Large intestine (tissue), 3 donors: Measurements from ENCODE around the gene ICAM1. TPM values are rescaled to one million over a fixed set of nuclear protein-coding genes. Genes with fewer than 3 reads are reported as not detected.

Source experiments
- DNase-seq, 2 donors: peaks; one replicate each; pipeline versions ENCODE4 v3.0.0 to v3.0.0-alpha.2; 2013
- H3K27ac ChIP-seq: one replicate; pipeline ENCODE4 v1.5.1; 2013; ENCODE audit warnings: low read length
- H3K27me3 ChIP-seq: 2 replicates; pipeline ENCODE4 v1.6.1; 2013; ENCODE audit warnings: low read length; ENCODE audit not compliant: control insufficient read depth, insufficient read depth
- H3K36me3 ChIP-seq: 2 replicates; pipeline ENCODE4 v1.6.1; 2013; ENCODE audit warnings: low read length; ENCODE audit not compliant: control insufficient read depth, insufficient read depth
- H3K4me1 ChIP-seq: one replicate; pipeline ENCODE4 v1.6.1; 2013; ENCODE audit warnings: low read length; ENCODE audit not compliant: control insufficient read depth, insufficient read depth
- H3K4me3 ChIP-seq: one replicate; pipeline ENCODE4 v1.5.1; 2013; ENCODE audit warnings: low read length
- H3K9me3 ChIP-seq: one replicate; pipeline ENCODE4 v1.6.1; 2013; ENCODE audit warnings: mild to moderate bottlenecking, low read depth, low read length, moderate library complexity; ENCODE audit not compliant: control insufficient read depth
- WGBS: methylation state at CpG from one replicate; pipeline ENCODE4 v1.1.5; 2013; ENCODE audit warnings: low lambda C conversion rate; ENCODE audit not compliant: insufficient coverage; 5-methylcytosine and 5-hydroxymethylcytosine counted together
- polyA plus RNA-seq: library from polyadenylated mRNA; unstranded; fragments of 120-200 nt; gene quantifications from one replicate; pipeline ENCODE4 v1.2.1, GENCODE V29; 2013

ICAM1 gene
- polyA plus RNA-seq, 1 donor, result 14.8 TPM

DNA sequence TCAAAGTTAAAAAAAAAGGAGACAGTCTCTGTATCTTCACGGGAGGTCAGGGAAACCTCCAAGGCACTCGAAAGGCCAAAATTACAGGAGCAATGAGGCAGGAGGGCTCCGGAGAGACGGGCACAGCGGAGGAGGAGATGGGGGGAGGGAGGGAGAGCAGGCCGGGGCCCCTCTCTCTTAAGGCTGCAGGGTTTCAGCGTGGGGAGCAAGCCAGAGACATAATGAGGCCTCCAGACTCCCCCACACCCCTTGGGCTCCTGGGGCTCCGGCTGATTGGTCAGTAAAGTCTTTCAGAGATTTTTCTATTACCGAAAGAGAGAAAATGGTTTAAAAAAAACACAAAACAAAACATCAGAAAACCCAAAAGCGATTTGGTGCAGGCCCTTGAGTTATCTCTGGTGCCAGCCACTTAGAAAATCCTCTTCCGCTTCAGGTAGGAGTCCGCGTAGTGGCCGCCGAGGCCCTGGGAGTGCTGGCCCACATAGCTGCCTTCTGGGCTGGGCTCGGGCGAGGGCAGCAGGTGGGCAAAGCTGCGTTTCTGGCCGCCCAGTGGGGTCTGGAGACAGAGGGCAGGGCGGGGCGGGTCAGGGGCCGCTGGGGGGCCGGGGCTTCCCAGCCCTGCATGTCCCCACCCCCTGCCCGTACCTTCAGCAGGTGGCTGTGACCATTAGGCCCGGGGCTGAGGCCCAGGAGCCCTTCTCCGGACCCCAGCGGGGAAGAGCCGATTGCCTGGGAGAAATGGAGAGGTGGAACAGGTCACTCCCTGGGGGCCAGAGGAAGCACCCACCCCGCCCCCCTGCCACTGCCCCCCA is 46.3 kb downstream of the ICAM1 start:
- H3K4me3 ChIP-seq, result no peak overlapping the region
- no peak overlapping the region for H3K27ac ChIP-seq
- 86% methylated on average over 3 of the region's 29 CpGs for WGBS
- no peaks in the 10 kb centered on the region for H3K27me3 ChIP-seq
- peaks cover 5% of the 10 kb centered on the region for H3K9me3 ChIP-seq
- DNase-seq, result no peak
- H3K36me3 ChIP-seq, result peaks cover 60% of the 10 kb centered on the region
- H3K4me1 ChIP-seq, result peaks cover 24% of the 10 kb centered on the region

DNA sequence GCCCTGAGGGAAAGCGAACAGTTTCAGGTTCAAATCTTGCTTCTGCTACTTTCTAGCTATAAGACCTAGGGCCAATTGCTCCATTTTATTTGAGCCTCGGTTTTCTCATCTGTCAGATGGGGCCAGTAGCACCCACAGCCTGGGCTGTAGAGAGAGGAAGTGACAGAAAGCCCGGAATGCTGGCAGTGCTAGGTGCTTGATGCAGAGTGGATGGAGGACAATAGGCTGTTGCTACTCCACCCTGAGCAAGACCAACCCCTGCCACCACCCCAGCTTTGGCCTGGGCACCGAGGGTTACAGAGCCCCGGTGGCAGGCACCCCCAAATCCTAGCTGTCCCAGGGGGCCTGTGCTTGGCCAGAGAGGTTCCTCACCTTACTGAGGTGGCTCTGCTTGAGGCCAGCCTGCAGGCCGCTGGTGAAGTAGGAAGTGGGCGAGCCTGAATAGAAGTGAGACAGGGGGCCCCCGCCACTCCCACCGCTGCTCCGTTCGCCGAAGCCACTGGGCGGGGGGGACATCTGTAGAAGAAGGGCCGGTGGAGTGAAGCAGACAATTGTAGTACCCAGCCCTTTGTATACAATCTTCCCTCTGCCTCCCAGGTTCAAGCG is 47.0 kb downstream of the ICAM1 start:
- no CpG with 5 or more reads among the region's 15 CpGs for WGBS
- no peaks in the 10 kb centered on the region for H3K27me3 ChIP-seq
- no peak overlapping the region for H3K4me3 ChIP-seq
- H3K9me3 ChIP-seq, result peaks cover 5% of the 10 kb centered on the region
- peaks cover 67% of the 10 kb centered on the region for H3K36me3 ChIP-seq
- H3K27ac ChIP-seq, result no peak overlapping the region
- peaks cover 29% of the 10 kb centered on the region for H3K4me1 ChIP-seq
- DNase-seq, result no peak

DNA sequence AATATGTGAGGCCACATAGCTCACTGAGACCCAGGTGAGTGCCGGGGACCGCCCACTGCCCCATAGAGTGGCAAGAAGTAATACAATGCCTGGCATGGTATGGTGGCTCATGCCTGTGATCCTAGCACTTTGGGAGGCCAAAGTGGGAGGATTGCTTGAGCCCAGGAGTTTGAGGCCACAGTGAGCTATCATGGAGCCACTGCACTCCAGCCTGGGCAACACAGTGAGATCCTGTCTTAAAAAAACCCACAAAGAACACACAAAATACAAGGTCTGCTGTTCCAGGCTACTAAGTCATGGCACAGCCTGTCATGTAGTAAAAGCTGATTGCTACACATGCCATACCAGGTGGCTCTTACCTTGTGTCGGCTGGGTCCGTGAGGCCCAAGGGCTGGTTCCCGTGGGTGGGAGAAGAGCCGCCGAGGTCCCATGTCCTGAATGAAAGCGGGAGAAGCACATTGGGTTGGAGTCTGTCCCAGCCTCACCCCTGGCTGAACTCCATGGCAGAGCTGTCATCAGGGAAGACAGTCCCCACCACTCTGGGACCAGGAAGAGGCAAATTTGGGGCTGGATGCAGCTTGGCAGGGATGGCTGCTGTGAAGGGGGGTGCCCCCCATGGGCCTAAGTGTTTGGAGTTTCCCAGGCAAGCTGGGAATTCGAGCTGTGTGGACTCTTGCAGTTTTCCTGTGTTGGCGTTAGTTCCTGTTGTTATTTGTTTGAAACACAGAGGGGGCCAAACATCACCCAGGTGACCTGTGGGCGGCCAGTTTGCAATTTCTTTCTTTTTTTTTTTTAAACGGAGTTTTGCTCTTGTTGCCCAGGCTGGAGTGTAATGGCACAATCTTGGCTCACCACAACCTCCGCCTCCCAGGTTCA is 48.1 kb downstream of the ICAM1 start:
- H3K36me3 ChIP-seq, result peaks cover 77% of the 10 kb centered on the region
- no peaks in the 10 kb centered on the region for H3K27me3 ChIP-seq
- no peak overlapping the region for H3K27ac ChIP-seq
- peaks cover 32% of the 10 kb centered on the region for H3K4me1 ChIP-seq
- DNase-seq, result no peak
- no CpG with 5 or more reads among the region's 13 CpGs for WGBS
- peaks cover 5% of the 10 kb centered on the region for H3K9me3 ChIP-seq
- H3K4me3 ChIP-seq, result no peak overlapping the region

DNA sequence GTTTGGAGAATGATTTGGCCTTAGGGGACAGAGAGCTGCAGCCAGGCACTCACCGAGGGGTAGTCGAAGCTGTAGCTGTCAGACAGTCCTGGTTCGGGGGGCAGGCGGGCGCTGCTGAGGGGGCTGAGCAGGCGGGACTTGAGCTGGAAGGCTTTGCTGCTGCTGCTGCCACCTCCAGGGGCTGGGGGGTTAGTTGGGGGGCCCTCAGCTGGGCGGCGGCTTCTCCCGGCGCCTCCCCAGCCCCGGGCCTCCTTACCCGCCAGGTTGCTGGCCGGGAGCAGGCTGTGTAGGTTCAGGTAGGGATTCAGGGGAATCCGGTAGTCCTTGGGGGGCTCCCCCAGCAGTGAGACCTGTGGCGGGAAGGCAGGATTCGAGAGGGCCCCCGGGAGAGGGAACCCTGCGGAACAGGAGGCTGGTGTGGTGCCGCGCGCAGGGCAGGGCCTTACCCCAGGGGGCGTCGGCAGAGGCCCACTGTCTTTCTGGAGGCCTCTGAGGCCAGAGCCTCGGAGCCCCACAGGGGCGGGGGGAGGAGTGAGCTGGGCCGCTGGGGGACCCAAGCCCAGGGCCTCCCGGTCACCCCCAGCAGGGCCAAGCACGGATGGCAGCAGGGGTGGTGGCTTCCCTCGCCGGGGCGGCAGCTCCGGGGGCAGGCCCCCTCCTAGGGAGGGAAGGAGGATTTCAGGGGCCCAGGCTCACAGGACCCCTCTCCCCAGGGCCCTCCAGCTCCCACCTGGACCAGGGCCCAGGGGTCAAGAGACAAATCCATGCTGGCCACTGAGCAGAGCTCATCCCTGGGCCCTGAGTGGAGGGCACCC is 49.9 kb downstream of the ICAM1 start:
- H3K36me3 ChIP-seq, result peaks cover 90% of the 10 kb centered on the region
- no CpG with 5 or more reads among the region's 32 CpGs for WGBS
- peaks cover 5% of the 10 kb centered on the region for H3K9me3 ChIP-seq
- no peaks in the 10 kb centered on the region for H3K27me3 ChIP-seq
- H3K4me3 ChIP-seq, result no peak overlapping the region
- peak overlapping the region; percentile 77 for H3K27ac ChIP-seq
- no peak for DNase-seq
- peaks cover 26% of the 10 kb centered on the region for H3K4me1 ChIP-seq

DNA sequence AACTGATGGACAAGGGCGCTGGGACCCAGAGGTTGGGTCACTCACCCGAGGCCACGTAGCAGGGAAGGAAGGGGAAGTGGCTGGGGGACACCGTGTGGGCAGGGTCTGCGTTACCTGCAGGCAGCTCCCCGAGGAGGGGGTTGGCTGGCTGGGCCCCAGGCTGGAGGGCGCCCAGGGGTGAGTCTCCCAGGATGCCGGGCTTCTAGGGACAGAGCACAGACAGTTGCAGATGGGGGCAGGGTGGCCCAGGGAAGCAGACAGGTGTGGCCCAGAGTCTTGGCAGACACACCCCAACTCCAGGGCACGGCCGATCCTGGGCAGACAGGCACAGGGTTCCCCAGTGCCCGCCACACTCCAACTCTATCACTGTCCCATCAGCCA is 50.5 kb downstream of the ICAM1 start:
- Histone ChIP-seq H3K9me3 (peaks cover 5% of the 10 kb centered on the region), H3K27me3 (no peaks in the 10 kb centered on the region), H3K27ac (peak overlapping the region; percentile 77), H3K4me1 (peaks cover 20% of the 10 kb centered on the region), H3K4me3 (no peak overlapping the region), H3K36me3 (peaks cover 91% of the 10 kb centered on the region)
- no CpG with 5 or more reads among the region's 11 CpGs for WGBS
- DNase-seq, result peak in 1 of 2 donors; percentile 58

DNA sequence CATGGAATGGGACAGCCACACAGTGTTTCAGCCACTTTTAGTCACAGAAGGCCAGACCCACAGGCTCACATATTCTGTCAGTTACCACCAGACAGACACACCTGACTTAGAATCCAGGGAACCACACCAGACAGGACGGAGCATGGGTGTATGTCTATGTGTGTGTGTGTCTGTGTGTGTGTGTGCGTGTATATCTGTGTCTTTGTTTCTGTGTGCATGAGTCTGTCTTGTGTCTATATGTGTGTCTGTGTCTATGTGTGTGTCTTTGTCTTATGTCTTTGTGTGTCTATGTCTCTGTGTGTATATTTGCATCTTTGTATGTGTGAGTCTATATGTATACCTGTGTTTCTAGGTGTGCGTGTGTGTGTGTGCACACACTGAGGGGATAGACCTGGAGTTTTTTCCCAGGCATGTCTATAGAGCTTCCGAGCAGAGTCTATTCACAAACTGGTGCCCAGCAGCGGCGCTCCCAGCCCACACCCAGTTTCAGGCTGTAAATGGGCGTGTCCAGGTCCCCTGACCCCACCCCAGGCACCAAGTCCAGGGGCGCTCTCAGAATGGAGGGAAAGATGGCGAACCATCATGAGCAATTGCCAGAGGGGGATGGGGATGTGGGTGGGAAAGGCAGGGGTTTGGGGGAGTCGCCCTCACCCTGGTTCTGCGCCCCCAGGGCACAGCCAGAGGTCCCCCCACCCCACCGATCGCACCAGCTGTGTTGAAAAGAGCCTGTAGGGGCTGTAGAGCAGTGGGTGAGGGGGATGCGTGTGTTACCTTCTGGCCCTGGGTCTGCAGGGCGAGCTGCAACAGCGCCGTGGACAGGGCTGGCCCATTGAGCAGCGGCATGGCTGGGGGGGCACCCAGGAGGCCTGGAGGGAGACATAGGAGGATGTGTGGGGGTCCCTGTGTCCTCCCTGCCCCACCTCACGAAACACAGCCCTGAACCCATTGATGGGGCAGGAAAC is 51.2 kb downstream of the ICAM1 start:
- peak; percentile 88 to 94 for DNase-seq
- peaks cover 20% of the 10 kb centered on the region for H3K4me1 ChIP-seq
- no CpG with 5 or more reads among the region's 19 CpGs for WGBS
- H3K27ac ChIP-seq, result peak overlapping the region; percentile 77
- no peaks in the 10 kb centered on the region for H3K27me3 ChIP-seq
- H3K9me3 ChIP-seq, result peaks cover 5% of the 10 kb centered on the region
- H3K36me3 ChIP-seq, result peaks cover 88% of the 10 kb centered on the region
- no peak overlapping the region for H3K4me3 ChIP-seq

DNA sequence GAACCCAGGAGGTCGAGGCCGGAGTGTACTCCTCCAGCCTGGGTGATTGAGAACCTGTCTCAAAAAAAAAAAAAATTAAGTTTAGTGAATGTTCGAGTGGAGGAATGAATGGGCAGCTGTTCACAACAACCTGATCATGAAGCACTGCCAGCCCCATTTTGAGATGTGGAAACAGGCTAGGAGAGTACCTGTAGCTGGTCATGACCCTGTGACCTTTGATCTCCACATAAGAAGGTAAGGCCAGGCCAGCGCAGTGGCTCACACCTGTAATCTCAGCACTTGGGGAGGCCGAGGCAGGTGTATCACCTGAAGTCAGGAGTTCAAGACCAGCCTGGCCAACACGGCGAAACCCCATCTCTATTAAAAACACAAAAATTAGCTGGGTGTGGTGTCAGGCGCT is 54.8 kb downstream of the ICAM1 start:
- Histone ChIP-seq H3K27ac (no peak overlapping the region), H3K36me3 (peaks cover 91% of the 10 kb centered on the region), H3K27me3 (no peaks in the 10 kb centered on the region), H3K9me3 (peaks cover 3% of the 10 kb centered on the region), H3K4me1 (peaks cover 20% of the 10 kb centered on the region), H3K4me3 (no peak overlapping the region)
- DNase-seq, result no peak
- WGBS, result no CpG with 5 or more reads among the region's 8 CpGs

DNA sequence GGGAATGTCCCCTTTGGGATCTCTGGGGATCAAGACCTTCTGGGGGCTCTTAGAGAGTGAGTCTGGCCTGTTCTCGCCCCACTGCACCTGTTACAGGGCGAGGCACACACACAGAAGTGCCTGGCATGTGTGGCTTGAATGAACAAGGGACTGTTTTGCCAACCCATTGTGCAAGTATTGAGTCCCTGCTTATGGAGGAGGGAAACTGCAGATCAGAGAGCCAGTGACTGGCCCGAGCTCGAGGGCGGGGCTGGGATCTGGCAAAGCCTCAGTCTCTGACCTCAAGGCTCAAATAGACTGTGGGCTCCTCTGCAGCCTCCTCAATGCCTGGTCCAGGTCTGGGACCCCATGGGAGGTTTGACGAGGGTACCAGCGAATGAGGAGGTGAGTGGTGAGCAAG is 56.9 kb downstream of the ICAM1 start:
- DNase-seq, result no peak
- Histone ChIP-seq H3K4me3 (no peak overlapping the region), H3K27ac (no peak overlapping the region), H3K36me3 (peaks cover 75% of the 10 kb centered on the region), H3K27me3 (no peaks in the 10 kb centered on the region), H3K9me3 (no peaks in the 10 kb centered on the region), H3K4me1 (peaks cover 10% of the 10 kb centered on the region)
- no CpG with 5 or more reads among the region's 7 CpGs for WGBS
